HG03457 (cell line): ENCODE measurements around the gene C14orf132.

Experiments used
- ATAC-seq: cut with Tn5 transposase; IDR thresholded peaks from one replicate; pipeline ENCODE4 v1.9.1; 2021; ENCODE audit warnings: moderate number of reproducible peaks; ENCODE audit not compliant: unreplicated experiment

Gene C14orf132

GRCh38 chr14:96096639-96097610 is 57.8 kb downstream of the C14orf132 start:
- no peak for ATAC-seq

- no peak for ATAC-seq
These were observed 58.6 kb downstream of the C14orf132 start for GRCh38 chr14:96097752-96098151.

- no peak for ATAC-seq
These were observed 59.3 kb downstream of the C14orf132 start for GRCh38 chr14:96098309-96098998.

- ATAC-seq, result no peak
These were observed 59.8 kb downstream of the C14orf132 start for GRCh38 chr14:96098999-96099335.

- ATAC-seq, result no peak
These were observed 61.3 kb downstream of the C14orf132 start for GRCh38 chr14:96100161-96101064.

- no peak for ATAC-seq
These were observed 63.1 kb downstream of the C14orf132 start for GRCh38 chr14:96102081-96102856.

GRCh38 chr14:96103075-96103474 is 63.9 kb downstream of the C14orf132 start:
- ATAC-seq, result no peak

- no peak for ATAC-seq
These were observed 64.6 kb downstream of the C14orf132 start for GRCh38 chr14:96103560-96104460.

GRCh38 chr14:96104469-96105057 is 65.4 kb downstream of the C14orf132 start:
- no peak for ATAC-seq

GRCh38 chr14:96105089-96105925 is 66.1 kb downstream of the C14orf132 start:
- no peak for ATAC-seq

GRCh38 chr14:96105926-96106441 is 66.8 kb downstream of the C14orf132 start:
- ATAC-seq, result no peak

- no peak for ATAC-seq
These were observed 67.7 kb downstream of the C14orf132 start for GRCh38 chr14:96106891-96107290.

- ATAC-seq, result no peak
These were observed 69.1 kb downstream of the C14orf132 start for GRCh38 chr14:96108061-96108795.

- ATAC-seq, result no peak
These were observed 69.7 kb downstream of the C14orf132 start for GRCh38 chr14:96108911-96109310.

- ATAC-seq, result no peak
These were observed 70.6 kb downstream of the C14orf132 start for GRCh38 chr14:96109596-96110355.

GRCh38 chr14:96112032-96112431 is 72.9 kb downstream of the C14orf132 start:
- ATAC-seq, result no peak
